Heart left ventricle (tissue), 13 donors: ENCODE measurements around the gene BMPR1A.

Experiments used
- POLR2A ChIP-seq, 2 donors: fragments of 450-650 bp; IDR thresholded peaks; one replicate each; pipeline ENCODE4 v1.6.1; 2017; ENCODE audit warnings: antibody characterized with exemption in 2 of 2, mild to moderate bottlenecking in 2 of 2, moderate library complexity in 2 of 2
- TF ChIP-seq, protein P1 (sequence below), 12 donors: fragments of 200-600 bp; sonication (generic) in 4 of 12; IDR thresholded peaks; one replicate each; pipeline versions ENCODE4 v1.5.0 to v1.8.0; 2018 to 2022; ENCODE audit warnings: antibody characterized with exemption in 12 of 12, mild to moderate bottlenecking in 5 of 12
- donor health status: ischemic (EF 13 %, LVEDD 7.1; RV severe dilation, severe dysfunction).
- donor health status: DM: no; HTN: yes; CAD: no.
- donor health status: DM: no; HTN: no; CAD: no.
- donor health status: ischemic (EF 25% LVEDD 6.9; RV normal size, moderate dysfunction).
- donor health status: ischemic (EF 25% LVEDD 5.7; RV mildly dilated, moderate dysfunction).
- donor health status: ischemic (EF 35%, LVEDD 5.7; RV mildly dilated, moderate dysfunction).
- donor health status: nonischemic (EF 11% LVEDD 7.7; RV severe dilation, severe dysfunction).
- donor health status: DM: yes; HTN: yes; CAD: no.
- donor health status: PGD.
- donor health status: ischemic (EF 29% LVEDD 5.4; RV normal size, mild dysfunction).
- donor health status: nonischemic (EF 23%, LVEDD 6.1; RV moderate dilation, normal function).

DNA sequence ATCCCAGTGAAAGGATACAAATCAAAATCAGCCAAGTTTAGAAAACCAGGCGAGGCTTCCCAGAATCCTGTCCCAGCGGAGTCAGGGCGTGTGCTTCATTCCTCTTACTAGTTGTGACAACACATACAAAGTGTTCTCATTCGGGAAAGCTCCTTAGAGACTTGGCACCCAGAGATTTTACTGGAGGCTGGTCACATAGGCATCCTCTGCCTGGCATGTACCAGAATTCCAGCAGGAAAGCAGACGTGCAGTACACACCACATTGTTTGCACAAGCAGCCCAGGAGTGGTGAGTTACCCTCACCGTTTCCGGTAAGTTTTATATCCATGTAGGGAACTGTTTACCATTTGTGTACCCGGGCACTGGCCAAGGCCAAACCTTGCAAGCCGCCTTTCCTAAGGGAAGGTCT is 166.1 kb downstream of the BMPR1A start:
- no peak for TF ChIP-seq POLR2A (IDR thresholded peaks at IDR 0.05)
- TF ChIP-seq, protein P1, sequence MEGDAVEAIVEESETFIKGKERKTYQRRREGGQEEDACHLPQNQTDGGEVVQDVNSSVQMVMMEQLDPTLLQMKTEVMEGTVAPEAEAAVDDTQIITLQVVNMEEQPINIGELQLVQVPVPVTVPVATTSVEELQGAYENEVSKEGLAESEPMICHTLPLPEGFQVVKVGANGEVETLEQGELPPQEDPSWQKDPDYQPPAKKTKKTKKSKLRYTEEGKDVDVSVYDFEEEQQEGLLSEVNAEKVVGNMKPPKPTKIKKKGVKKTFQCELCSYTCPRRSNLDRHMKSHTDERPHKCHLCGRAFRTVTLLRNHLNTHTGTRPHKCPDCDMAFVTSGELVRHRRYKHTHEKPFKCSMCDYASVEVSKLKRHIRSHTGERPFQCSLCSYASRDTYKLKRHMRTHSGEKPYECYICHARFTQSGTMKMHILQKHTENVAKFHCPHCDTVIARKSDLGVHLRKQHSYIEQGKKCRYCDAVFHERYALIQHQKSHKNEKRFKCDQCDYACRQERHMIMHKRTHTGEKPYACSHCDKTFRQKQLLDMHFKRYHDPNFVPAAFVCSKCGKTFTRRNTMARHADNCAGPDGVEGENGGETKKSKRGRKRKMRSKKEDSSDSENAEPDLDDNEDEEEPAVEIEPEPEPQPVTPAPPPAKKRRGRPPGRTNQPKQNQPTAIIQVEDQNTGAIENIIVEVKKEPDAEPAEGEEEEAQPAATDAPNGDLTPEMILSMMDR (IDR thresholded peaks at IDR 0.05), result no peak
